Anterior cingulate cortex (tissue), 58 donors: ENCODE data around the gene PLEKHA5.
"Not testable (repeated sequence)": the region's sequence is repeated elsewhere in the genome, so short reads cannot be mapped to it uniquely, and the experiment has no call there.

Experiments
- DNase-seq, 58 donors: peaks; one replicate each; lab custom pipeline; 2025; lab: John Stamatoyannopoulos, UW

PLEKHA5 gene

DNA sequence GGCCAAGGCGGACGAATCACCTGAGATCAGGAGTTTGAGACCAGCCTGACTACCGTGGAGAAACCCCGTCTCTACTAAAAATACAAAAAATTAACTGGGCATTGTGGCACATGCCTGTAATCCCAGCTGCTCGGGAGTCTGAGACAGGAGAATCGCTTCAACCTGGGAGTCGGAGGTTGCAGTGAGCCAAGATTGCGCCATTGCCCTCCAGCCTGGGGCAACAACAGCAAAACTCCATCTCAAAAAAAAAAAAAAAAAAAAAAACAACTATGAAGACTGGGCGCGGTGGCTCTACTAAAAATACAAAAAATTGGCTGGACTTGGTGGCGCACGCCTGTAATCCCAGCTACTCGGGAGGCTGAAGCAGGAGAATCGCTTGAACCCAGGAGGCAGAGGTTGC lies 176.1 kb downstream of the PLEKHA5 start:
- not testable (repeated sequence) for DNase-seq

- no peak for DNase-seq
Observed at GRCh38 chr12:19306366-19306765, 176.8 kb downstream of the PLEKHA5 start.

GRCh38 chr12:19307451-19307850 lies 177.9 kb downstream of the PLEKHA5 start:
- no peak for DNase-seq

GRCh38 chr12:19311165-19311564 lies 181.6 kb downstream of the PLEKHA5 start:
- no peak for DNase-seq

DNA sequence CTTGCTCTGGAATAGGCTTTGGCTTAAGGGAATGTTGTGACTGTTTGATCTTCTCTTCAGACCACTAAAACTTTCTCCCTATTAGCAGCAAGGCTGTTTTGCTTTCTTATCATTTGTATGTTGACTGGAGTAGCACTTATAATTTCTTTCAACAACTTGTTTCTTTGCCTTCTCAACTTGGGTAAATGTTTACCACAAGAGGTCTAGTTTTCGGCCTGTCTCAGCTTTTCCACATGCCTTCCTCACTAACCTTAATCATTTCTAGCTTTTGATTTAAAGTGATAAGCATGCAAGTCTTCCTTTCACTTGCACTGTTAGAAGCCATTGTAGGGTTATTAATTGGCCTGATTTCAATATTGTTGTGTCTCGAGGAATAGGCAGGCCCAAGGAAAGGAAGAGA lies 183.1 kb downstream of the PLEKHA5 start:
- DNase-seq = no peak

GRCh38 chr12:19316425-19316824 lies 186.9 kb downstream of the PLEKHA5 start:
- DNase-seq = no peak

DNA sequence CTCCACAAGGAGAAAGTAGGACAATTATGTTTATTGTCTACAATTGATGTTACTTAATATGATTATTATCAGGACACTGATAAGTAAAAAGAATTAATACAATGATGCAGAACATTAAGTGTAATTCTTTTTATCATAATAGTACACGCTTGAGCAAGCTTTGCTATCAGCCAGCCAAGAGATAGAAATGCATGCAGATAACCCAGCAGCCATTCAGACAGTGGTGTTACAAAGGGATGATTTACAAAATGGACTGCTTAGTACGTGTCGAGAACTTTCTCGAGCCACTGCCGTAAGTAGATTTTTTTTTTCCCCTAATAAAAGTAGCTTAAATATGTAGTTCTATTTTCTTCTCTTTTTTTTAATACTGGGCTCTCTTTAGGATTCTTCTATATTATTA lies 192.8 kb downstream of the PLEKHA5 start:
- DNase-seq = no peak

DNA sequence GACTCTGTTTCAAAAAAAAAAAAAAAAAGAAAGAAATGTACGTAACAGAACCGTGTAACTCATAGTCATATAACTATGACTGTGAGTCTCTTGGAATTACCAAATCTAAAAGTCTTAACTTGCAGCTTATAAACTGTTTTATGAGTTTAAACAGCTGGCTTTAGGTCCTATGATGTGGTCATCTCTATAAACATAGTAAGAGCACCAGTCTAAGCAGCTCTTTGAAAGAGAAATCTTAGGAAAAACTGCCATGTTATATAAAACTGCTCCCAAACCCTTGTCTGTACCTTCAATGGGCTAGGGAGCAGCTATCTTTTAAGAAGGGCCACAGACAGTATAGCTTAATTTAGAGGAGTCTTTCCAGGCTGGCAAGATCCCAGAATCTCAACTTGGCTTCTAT lies 194.3 kb downstream of the PLEKHA5 start:
- DNase-seq = no peak

DNA sequence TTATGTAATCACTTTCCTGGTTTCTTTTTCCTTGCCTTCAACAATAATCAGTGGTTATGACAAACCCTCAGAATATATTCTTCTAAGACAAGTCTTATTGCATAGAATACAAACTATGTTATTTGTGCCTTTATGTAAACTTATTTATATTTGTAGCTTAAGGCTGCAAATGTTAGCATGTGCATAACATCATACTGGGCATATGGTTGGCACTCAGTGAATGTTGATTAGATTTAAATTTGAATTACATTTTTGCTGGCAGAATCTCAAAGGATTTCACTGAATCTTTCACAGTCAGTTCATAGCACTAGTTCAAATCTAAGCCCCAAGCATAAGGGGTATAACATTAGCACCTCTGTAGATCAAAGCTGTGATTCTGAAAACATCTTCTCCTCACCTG lies 196.6 kb downstream of the PLEKHA5 start:
- no peak for DNase-seq

DNA sequence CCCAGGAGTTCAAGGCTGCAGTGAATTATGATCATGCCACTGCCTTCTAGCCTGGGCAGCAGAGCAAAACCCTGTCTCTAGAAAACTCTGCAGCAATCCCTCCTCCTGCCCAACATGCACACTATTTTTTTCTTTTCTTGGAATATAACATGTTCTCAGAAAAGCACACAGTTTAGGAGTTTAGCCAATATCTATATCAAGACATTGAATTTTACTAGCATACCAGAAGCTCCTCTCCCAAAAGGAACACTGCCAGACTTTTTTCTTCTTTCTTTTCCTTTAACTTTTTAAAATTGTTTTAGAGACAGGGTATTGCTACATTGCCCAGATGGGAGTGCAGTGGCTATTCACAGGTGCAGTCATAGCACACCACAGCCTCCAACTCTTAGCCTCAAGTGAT lies 202.7 kb downstream of the PLEKHA5 start:
- peak in 4 of 58 donors; percentile 3 to 28 (median 6) for DNase-seq

DNA sequence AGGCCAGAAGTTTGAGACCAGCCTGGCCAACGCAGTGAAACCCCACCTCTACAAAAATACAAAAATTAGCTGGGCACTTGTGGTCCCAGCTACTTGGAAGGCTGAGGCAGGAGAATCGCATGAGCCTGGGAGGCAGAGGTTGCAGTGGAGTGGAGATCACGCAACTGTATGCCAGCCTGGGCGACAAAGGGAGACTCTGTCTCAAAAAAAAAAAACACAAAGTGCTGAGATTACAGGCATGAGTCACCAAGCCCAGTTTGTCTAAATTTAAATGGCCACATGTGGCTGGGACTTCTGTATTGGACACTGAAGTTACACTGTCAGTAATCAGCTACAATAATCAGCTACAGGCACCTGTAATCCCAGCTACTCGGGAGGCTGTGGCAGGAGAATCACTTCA lies 208.9 kb downstream of the PLEKHA5 start:
- no peak for DNase-seq

DNA sequence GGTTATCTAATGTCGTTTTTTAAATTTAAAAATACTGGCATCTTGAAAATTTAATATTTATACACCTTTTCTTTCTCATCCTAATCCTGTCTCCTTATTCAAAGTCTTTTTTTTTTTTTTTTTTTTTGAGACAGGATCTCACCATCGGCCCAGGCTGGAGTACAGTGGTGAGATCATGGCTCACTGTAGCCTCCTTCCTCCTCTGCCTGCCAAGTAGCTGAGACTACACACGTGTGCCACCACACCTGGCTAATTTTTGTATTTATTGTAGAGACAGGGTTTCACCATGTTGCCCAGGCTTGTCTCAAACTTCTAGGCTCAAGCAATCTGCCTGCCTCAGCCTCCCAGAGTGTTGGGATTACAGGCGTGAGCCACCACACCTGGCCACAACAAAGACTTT lies 221.3 kb downstream of the PLEKHA5 start:
- DNase-seq = not testable (repeated sequence)

DNA sequence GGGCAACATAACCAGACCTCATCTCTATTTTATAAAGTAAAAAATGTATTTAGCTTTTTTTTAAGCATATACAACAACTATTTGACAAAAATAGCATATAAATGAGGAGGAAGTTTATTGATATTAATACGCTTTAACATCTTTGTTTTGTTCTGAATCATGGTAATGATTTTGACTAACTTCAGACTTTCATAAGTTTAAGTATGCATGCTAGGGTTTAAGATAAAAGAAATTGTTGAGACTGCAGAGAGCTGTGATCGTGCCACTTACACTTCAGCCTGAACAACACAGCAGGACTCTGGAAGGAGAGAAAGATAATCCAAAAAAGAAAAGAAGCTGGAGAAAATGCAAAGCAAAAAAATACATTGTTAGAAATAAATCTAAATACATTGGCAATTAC lies 221.8 kb downstream of the PLEKHA5 start:
- no peak for DNase-seq

DNA sequence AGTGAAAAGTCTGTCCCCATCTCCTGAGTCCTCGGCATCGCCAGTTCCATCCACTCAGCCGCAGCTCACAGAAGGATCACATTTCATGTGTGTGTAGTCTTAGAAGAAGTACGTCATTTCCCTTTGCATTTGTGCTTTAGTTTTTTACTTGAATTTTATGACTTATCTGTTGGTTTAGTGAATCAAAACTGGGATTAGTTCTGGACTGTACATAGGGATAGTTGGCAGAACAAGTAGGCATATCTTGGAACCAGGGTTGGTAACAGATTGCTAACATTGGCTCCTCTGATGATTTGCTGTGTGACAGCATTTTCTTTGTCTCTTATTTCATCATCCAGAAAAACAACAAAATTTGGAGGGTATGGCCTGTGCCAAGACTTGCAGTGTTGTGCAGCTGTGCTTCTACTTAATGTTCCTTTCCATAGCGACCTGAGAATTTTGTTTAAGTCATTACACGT lies 240.2 kb downstream of the PLEKHA5 start:
- peak in 2 of 58 donors; percentile 11 to 34 for DNase-seq

- DNase-seq = no peak
Observed at GRCh38 chr12:19373586-19373985, 244.1 kb downstream of the PLEKHA5 start.

DNA sequence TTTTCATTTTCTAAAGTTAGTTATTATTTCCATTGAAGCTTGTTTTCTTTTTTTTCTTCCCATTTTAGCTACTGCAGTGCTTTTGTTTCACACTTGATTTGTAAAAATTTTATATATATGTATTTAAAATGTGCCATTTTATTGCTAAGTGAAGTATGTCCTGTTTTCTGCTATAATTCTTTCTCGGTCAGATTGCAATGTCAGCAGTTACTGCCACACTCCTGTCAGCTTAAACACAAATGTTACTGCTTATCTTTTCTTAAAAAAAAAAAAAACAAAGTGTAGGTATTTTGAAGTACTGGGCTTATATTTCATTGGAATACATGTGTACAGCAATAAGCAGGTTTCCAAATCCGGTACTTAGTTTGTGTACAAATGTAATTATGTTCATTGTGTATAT lies 246.4 kb downstream of the PLEKHA5 start:
- no peak for DNase-seq

GRCh38 chr12:19376691-19377090 lies 247.2 kb downstream of the PLEKHA5 start:
- no peak for DNase-seq

GRCh38 chr12:19382111-19382526 lies 252.6 kb downstream of the PLEKHA5 start:
- no peak for DNase-seq

GRCh38 chr12:19382563-19382962 lies 253.0 kb downstream of the PLEKHA5 start:
- DNase-seq = no peak

- DNase-seq = no peak
Observed at GRCh38 chr12:19387161-19387560, 257.6 kb downstream of the PLEKHA5 start.

- no peak for DNase-seq
Observed at GRCh38 chr12:19388131-19388549, 258.6 kb downstream of the PLEKHA5 start.

GRCh38 chr12:19390051-19390598 lies 260.6 kb downstream of the PLEKHA5 start:
- no peak for DNase-seq

DNA sequence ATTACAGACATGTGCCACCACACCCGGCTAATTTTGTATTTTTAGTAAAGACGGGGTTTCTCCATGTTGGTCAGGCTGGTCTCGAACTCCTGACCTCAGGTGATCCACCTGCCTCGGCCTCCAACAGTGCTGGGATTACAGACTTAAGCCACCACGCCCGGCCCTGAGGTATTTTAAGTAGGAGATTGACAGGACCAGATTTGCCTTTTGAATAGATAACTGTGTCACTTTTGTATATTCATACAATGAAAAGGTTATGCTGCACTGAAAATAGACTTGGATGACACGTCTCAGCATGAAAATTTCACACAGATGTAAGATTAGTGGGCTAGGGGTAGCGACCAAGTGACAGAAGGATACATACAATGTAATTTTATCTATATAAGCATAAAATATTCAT lies 263.1 kb downstream of the PLEKHA5 start:
- DNase-seq = not testable (repeated sequence)
